Neuron (in vitro differentiated cells): ENCODE data around the gene KLHL30.

Experiments used
- H2AFZ ChIP-seq: one replicate; pipeline ENCODE4 v1.6.1; 2013; ENCODE audit warnings: low read depth, mild to moderate bottlenecking, inconsistent platforms, low read length, moderate library complexity
- H3K27me3 ChIP-seq: one replicate; pipeline ENCODE4 v1.6.1; 2013; ENCODE audit warnings: low read length; ENCODE audit not compliant: insufficient read depth
- H3K36me3 ChIP-seq: one replicate; pipeline ENCODE4 v1.6.1; 2013; ENCODE audit warnings: low read length; ENCODE audit not compliant: insufficient read depth
- H3K4me1 ChIP-seq: one replicate; pipeline ENCODE4 v1.6.1; 2013; ENCODE audit warnings: low read length; ENCODE audit not compliant: insufficient read depth
- H3K4me3 ChIP-seq: 2 replicates; pipeline ENCODE4 v1.5.1; 2013; ENCODE audit warnings: mild to moderate bottlenecking, low read length, moderate library complexity
- H3K9me3 ChIP-seq: one replicate; pipeline ENCODE4 v1.6.1; 2013; ENCODE audit warnings: low read length

The KLHL30 gene

GRCh38 chr2:238127165-238128060 is 11.1 kb upstream of the KLHL30 start:
- peaks cover 4% of the 10 kb centered on the region for H3K27me3 ChIP-seq
- no peak overlapping the region for H3K4me3 ChIP-seq

GRCh38 chr2:238128061-238128440 is 10.4 kb upstream of the KLHL30 start:
- H3K9me3 ChIP-seq: no peaks in the 10 kb centered on the region
- H3K36me3 ChIP-seq: no peaks in the 10 kb centered on the region
- no peaks in the 10 kb centered on the region for H3K27me3 ChIP-seq
- H3K4me3 ChIP-seq: no peak overlapping the region
- H3K4me1 ChIP-seq: no peaks in the 10 kb centered on the region
- no peak overlapping the region for H2AFZ ChIP-seq

More at GRCh38 chr2:238127165-238128060, 11.1 kb upstream of the KLHL30 start:
- H3K4me1 ChIP-seq: no peaks in the 10 kb centered on the region
- no peak overlapping the region for H2AFZ ChIP-seq
- no peaks in the 10 kb centered on the region for H3K36me3 ChIP-seq
- no peaks in the 10 kb centered on the region for H3K9me3 ChIP-seq

- H3K27me3 ChIP-seq: no peaks in the 10 kb centered on the region
- no peak overlapping the region for H2AFZ ChIP-seq
- no peak overlapping the region for H3K4me3 ChIP-seq
- no peaks in the 10 kb centered on the region for H3K36me3 ChIP-seq
- no peaks in the 10 kb centered on the region for H3K9me3 ChIP-seq
- no peaks in the 10 kb centered on the region for H3K4me1 ChIP-seq
These were observed 9.9 kb upstream of the KLHL30 start for GRCh38 chr2:238128534-238129001.

GRCh38 chr2:238129166-238130010 is 9.1 kb upstream of the KLHL30 start:
- Histone ChIP-seq H3K9me3 (no peaks in the 10 kb centered on the region), H3K36me3 (no peaks in the 10 kb centered on the region), H3K4me1 (no peaks in the 10 kb centered on the region), H3K4me3 (no peak overlapping the region), H2AFZ (no peak overlapping the region), H3K27me3 (no peaks in the 10 kb centered on the region)

GRCh38 chr2:238130111-238130695 is 8.3 kb upstream of the KLHL30 start:
- Histone ChIP-seq H3K36me3 (no peaks in the 10 kb centered on the region), H3K4me1 (no peaks in the 10 kb centered on the region), H2AFZ (no peak overlapping the region), H3K27me3 (peaks cover 3% of the 10 kb centered on the region), H3K4me3 (no peak overlapping the region), H3K9me3 (no peaks in the 10 kb centered on the region)

- H3K4me3 ChIP-seq: no peak overlapping the region
- H2AFZ ChIP-seq: no peak overlapping the region
- H3K27me3 ChIP-seq: peaks cover 3% of the 10 kb centered on the region
- no peaks in the 10 kb centered on the region for H3K4me1 ChIP-seq
- H3K36me3 ChIP-seq: no peaks in the 10 kb centered on the region
- no peaks in the 10 kb centered on the region for H3K9me3 ChIP-seq
These were observed 7.5 kb upstream of the KLHL30 start for GRCh38 chr2:238130696-238131628.

GRCh38 chr2:238131761-238132462 is 6.6 kb upstream of the KLHL30 start:
- Histone ChIP-seq H3K9me3 (no peaks in the 10 kb centered on the region), H3K36me3 (no peaks in the 10 kb centered on the region), H2AFZ (no peak overlapping the region), H3K4me3 (no peak overlapping the region), H3K4me1 (no peaks in the 10 kb centered on the region), H3K27me3 (peaks cover 3% of the 10 kb centered on the region)

GRCh38 chr2:238132463-238133450 is 5.7 kb upstream of the KLHL30 start:
- H3K4me3 ChIP-seq: no peak overlapping the region

GRCh38 chr2:238133499-238134392 is 4.7 kb upstream of the KLHL30 start:
- peaks cover 5% of the 10 kb centered on the region for H3K4me1 ChIP-seq
- H3K9me3 ChIP-seq: no peaks in the 10 kb centered on the region
- peaks cover 5% of the 10 kb centered on the region for H3K27me3 ChIP-seq
- H2AFZ ChIP-seq: no peak overlapping the region
- H3K4me3 ChIP-seq: no peak overlapping the region
- no peaks in the 10 kb centered on the region for H3K36me3 ChIP-seq

More at GRCh38 chr2:238132463-238133450, 5.7 kb upstream of the KLHL30 start:
- Histone ChIP-seq H3K36me3 (no peaks in the 10 kb centered on the region), H3K27me3 (peaks cover 3% of the 10 kb centered on the region), H3K9me3 (no peaks in the 10 kb centered on the region), H3K4me1 (no peaks in the 10 kb centered on the region), H2AFZ (no peak overlapping the region)

- no peaks in the 10 kb centered on the region for H3K36me3 ChIP-seq
- H2AFZ ChIP-seq: no peak overlapping the region
- H3K27me3 ChIP-seq: peaks cover 5% of the 10 kb centered on the region
- H3K4me3 ChIP-seq: no peak overlapping the region
- no peaks in the 10 kb centered on the region for H3K9me3 ChIP-seq
- H3K4me1 ChIP-seq: peaks cover 9% of the 10 kb centered on the region
These were observed 4.1 kb upstream of the KLHL30 start for GRCh38 chr2:238134393-238134785.
